Measurements from ENCODE around the gene SNX3.
"Not testable (repeated sequence)": the region's sequence is repeated elsewhere in the genome, so short reads cannot be mapped to it uniquely, and the experiment has no call there.

The SNX3 gene

GRCh38 chr6:108260809-108261569, at the start of gene SNX3:
Gene SNX3 (minus strand): TSS chr6:108261040. CDS start chr6:108260921, 119 bp downstream.
- DNase-seq = peak; percentile 92

DNA sequence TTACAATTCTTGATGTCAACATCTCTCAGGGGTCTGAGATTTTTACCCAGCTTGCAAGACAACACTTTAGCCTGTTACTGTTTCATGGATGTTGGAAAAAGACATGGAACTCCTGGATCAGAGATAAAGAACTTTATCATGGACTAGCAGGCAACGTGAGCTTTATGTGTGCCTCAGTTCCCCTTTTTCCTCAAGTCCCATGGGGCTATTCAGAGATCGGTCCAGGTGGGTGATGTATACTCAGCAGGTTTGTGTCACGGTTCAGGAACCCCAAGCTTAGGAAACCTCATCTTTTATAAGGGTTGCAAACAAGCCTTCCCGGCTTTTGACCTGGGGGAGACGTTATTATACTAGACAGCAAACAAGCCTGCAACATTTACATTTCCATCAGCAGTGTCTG, 49.0 kb upstream of the SNX3 start:
- no peak for DNase-seq

DNA sequence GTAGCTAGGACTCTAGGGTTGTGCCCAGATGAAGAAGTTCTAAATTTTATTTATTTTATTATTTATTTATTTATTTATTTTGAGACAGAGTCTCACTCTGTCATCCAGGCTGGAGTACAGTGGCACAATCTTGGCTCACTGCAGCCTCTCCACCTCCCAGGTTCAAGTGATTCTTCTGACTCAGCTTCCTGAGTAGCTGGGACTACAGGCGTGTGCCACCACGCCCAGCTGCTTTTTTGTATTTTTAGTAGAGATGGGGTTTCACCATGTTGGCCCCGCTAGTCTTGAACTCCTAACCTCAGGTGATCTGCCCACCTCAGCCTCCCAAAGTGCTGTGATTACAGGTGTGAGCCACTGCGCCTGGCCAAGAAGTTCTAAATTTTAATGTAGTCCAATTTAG, 47.8 kb upstream of the SNX3 start:
- not testable (repeated sequence) for DNase-seq

DNA sequence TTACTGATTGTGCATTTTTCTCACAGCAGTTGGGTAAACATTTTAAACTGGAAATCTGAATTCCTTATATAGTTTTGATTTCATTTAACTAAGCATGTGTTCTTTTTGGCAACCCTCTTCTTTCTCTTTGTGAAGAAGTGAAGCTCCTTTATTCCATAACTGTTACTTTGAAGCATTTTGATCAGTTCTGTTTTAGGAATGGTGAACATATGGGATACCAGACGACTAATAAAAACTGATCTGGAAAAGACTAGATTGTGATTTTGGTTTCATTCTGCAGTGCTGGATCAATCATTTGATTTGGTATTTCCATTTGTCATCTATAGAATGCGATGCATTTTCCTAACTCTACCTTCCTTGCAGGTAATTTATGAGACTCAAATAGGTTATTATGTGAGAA, 43.8 kb upstream of the SNX3 start:
- DNase-seq = no peak

- DNase-seq = no peak
Observed at GRCh38 chr6:108302386-108302785, 41.5 kb upstream of the SNX3 start.

DNA sequence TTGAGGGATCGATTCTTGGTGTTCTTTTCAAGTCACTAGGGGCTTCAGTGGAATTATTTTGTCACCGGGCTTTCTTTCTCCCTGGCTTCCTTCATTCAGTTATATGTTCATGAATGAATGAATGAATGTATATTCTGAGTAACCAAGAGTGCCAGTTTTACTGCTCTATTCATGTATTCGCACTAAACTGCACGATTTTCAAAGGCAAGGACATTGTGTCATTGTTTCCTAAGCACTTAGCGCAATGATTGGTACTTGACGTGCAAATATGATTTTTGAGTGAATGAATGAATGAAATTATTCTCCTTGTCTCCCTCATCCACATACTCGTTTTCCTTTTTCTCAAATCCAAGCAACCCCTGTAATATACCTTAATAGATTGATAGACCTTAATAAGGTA, 34.8 kb upstream of the SNX3 start:
- no peak for DNase-seq

GRCh38 chr6:108294727-108295625, 34.1 kb upstream of the SNX3 start, which contains the start of gene AFG1L:
Gene AFG1L (plus strand): TSS chr6:108295054. CDS start chr6:108295080, 26 bp downstream.
- DNase-seq = peak; percentile 91

GRCh38 chr6:108294297-108294726, 33.5 kb upstream of the SNX3 start:
- no peak for DNase-seq

DNA sequence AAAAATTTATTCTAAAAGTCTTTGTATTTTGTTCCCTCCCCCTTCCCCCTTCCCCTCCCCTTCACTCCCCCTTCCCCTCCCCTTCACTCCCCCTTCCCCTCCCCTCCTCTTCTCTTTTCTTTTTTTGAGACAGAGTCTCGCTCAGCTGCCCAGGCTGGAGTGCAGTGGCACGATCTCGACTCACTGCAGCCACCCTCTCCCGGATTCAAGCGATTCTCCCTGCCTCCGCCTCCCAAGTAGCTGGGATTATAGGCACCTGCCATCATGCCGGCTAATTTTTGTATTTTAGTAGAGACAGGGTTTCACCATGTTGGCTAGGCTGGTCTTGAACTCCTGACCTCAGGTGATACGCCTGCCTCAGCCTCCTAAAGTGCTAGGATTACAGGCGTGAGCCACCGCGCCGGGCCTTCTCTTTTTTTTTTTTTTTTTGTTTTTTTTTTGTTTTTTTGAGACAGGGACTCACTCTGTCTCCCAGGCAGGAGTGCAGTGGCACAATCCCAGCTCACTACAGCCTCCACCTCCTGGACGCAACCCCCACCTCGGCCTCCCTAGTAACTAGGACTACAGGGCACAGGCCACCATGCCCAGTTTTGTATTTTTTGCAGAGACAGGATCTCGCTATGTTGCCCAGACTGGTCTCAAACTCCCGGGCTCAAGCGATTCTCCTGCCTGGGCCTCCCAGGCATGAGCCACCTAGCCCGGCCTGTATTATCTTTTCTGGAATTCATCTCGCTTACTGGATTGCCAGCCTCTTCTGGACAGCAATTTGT, 32.9 kb upstream of the SNX3 start:
- no peak for DNase-seq

DNA sequence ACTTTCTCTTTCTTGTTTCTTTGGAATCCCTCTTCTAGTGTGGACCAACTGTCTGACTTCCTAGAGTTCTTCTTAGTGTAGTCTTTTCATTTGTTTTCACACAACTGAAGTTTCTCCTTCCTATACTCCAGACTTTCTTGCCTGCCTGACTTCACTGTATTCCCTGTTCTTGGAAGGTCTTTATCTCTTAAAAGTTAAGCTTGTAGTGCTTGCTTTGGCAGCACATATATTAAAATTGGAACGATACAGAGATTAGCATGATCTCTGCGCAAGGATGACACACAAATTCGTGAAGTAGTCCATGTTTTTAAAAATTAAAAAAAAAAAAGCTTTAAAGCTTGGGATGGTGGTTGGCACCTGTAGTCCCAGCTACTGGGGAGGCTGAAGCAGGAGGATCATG, 31.7 kb upstream of the SNX3 start:
- not testable (repeated sequence) for DNase-seq

DNA sequence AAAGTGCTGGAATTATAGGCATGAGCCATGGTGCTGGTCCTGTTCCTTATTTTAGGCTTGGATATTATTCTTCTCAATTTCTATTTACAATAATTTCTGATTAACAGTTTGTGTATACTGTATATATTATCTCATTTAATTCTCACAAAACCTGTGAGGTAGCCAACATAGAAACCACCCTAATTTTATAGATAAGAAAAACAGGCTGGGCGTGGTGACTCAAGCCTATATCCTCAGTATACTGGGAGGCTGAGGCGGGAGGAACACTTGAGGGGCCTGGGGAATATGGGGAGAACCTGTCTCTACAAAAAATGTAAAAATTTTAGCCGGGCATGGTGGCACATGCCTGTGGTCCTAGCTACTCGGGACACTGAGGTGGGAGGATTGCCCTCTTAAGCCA, 30.3 kb upstream of the SNX3 start:
- no peak for DNase-seq

DNA sequence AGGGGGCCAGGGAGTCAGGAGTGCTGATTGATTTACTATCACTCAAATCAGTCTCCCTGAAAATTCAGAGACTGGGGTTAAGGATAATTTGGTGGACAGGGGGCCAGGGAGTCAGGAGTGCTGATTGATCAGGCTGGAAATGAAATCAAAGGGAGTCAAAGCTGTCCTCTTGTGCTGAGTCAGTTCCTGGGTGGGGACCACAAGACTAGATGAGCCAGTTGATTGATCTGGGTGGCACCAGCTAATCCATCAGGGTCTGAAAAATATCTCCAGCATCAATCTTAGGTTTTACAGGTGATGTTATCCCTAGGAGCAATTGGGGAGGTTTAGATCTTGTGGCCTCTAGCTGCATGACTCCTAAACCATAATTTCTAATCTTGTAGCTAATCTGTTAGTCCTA, 27.9 kb upstream of the SNX3 start:
- no peak for DNase-seq

DNA sequence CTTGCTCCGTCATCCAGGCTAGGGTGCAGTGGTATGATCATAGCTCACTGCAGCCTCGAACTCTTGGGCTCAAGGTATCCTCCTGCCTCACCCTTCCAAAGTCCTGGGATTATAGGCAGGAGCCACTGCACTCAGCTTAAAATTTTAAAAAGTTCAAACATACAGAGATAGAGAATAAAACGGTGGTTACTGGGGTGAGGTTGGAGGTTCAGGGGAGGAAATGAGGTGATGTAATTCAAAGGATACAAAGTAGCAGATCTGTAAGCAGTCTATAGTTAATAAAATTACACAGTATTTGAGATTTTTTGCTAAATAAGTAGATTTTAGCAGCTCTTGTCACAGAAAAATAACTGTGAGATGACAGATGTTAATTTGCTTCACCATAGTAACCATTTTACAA, 26.5 kb upstream of the SNX3 start:
- DNase-seq = no peak

DNA sequence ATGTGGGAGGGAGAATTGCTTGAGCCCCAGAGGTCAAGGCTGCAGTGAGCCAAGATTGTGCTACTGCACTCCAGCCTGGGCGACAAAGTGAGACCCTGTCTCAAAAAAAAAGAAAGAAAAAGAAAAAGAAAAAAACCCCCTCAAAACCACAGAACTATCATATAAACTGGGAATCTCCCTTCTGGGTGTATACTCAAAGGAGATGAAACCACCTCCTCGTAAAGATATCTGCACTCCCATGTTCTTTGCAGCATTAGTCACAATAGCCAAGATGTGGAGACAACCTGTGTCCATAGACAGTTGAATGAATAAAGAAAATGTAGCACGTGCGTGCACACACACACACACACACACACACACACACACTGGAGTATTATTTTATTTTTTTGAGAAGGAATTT, 25.5 kb upstream of the SNX3 start:
- DNase-seq = no peak

- no peak for DNase-seq
Observed at GRCh38 chr6:108285381-108285780, 24.5 kb upstream of the SNX3 start.

DNA sequence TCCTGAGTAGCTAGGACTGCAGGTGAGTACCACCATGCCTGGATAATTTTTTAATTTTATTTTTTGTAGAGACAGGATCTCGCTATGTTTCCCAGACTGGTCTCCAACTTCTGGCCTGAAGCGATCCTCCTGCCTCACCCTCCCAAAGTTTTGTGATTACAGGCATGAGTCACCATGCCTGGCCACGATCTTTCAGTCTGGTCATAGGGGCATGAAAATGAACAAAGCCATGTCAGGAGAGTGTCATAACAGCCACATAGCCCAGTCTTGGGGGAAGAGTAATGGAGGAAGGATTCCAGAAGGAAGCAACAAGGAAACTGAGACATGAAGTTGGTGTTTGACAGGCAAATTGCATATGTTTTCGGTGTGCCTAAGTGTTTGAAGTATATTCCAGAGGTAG, 17.0 kb upstream of the SNX3 start:
- DNase-seq = no peak

GRCh38 chr6:108277295-108277694, 16.5 kb upstream of the SNX3 start:
- no peak for DNase-seq

GRCh38 chr6:108275976-108276375, 15.1 kb upstream of the SNX3 start:
- DNase-seq = no peak

- DNase-seq = no peak
Observed at GRCh38 chr6:108274546-108274945, 13.7 kb upstream of the SNX3 start.

DNA sequence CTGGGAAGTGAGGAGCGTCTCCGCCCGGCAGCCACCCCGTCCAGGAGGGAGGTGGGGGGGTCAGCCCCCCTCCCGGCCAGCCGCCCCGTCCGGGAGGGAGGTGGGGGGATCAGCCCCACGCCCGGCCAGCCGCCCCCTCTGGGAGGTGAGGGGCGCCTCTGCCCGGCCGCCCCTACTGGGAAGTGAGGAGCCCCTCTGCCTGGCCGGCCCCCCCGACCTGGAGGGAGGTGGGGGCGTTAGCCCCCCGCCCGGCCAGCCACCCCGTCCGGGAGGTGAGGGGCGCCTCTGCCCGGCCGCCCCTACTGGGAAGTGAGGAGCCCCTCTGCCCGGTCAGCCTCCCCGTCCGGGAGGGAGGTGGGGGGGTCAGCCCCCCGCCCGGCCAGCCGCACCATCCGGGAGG, 9.1 kb upstream of the SNX3 start:
- not testable (repeated sequence) for DNase-seq

DNA sequence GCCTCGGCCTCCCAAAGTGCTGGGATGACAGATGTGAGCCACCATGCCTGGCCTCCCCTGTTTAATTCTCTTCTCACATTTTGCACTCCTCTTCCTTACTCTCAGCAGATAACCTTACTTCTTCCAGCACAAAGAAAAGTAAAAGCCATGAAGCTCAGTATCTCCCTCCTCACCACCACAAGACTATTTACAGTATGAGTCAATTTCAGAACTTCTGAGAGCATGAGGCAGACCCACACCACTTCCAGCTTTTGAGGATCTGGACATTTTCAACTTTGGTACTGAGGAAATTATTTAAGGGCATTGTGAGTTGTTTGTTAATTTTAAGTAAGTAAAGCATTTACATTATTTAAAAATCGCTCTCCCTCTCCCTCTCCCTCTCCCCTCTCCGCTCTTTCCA, 8.0 kb upstream of the SNX3 start:
- DNase-seq = no peak

GRCh38 chr6:108263371-108263770, 2.5 kb upstream of the SNX3 start:
- DNase-seq = no peak

- DNase-seq = peak; percentile 42
Observed at GRCh38 chr6:108260126-108260808, 573 bp downstream of the SNX3 start.
